Stimulated activated CD8-positive, alpha-beta memory T cell treated with anti-CD3 and anti-CD28 coated beads, Interleukin-15, amount 100 ng/mL, for 4 hours (primary cell): Measurements from ENCODE around the gene NPIPA3.
"Not testable (repeated sequence)": the region's sequence is repeated elsewhere in the genome, so short reads cannot be mapped to it uniquely, and the experiment has no call there.

Experiments
- DNase-seq, 2 donors: peaks; one replicate each; pipeline ENCODE4 v3.0.0-alpha.2; 2020; ENCODE audit warnings: low read depth in 2 of 2

Gene NPIPA3

GRCh38 chr16:14742273-14743128, 39.3 kb downstream of the NPIPA3 start, which contains the start of gene NPIPA2:
Gene NPIPA2, plus strand, starts transcription at chr16:14742533. Its CDS starts 5,533 bp downstream, at chr16:14748066.
- DNase-seq, result not testable (repeated sequence)

DNA sequence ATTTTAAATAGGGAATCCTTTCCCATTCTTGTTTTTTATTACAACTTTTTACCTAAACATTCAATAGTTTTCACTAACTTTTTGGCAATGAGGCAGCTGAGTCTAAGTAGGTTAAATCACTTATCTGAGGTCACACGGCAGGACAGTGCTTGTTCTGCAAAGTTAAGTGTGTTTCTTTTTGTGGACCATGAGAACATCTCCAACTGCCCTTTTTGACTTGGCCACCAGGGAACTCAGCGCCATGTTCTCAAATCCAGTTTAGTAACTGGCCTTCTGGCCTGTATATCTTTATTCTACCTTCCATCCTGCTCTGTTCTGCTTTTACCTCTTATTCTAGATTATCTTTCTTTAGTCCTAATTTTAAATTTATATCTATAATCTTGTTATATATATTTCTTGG, 70.4 kb downstream of the NPIPA3 start:
- DNase-seq, result not testable (repeated sequence)

- not testable (repeated sequence) for DNase-seq
Measured at GRCh38 chr16:14775624-14776023, 72.4 kb downstream of the NPIPA3 start.
